Measurements from ENCODE around the gene COL4A2. TPM values are rescaled to one million over a fixed set of nuclear protein-coding genes. Genes with fewer than 3 reads are reported as not detected.

The COL4A2 gene
- total and polyA plus RNA-seq, 2 experiments from 2014 or later, result 146 to 455 TPM

GRCh38 chr13:110517505-110518225 is 210.6 kb downstream of the COL4A2 start:
- Histone ChIP-seq H3K36me3 (ENCODE audit: low read depth) (peaks cover 3% of the 10 kb centered on the region; the same call in 1 of the 2 replicates), H3K4me3 (no peak overlapping the region), H3K9ac (no peak overlapping the region), H3K9me3 (ENCODE audit: low read depth) (no peaks in the 10 kb centered on the region), H3K27me3 (replicated peaks; ENCODE audit: insufficient read depth) (no peaks in the 10 kb centered on the region), H2AFZ (no peak overlapping the region), H3K27ac (no peak overlapping the region), H3K79me2 (ENCODE audit: insufficient read depth) (no peaks in the 10 kb centered on the region), H3K9me2 (ENCODE audit: insufficient read depth) (no peaks in the 10 kb centered on the region), H3F3A (ENCODE audit: insufficient read depth) (no peaks in the 10 kb centered on the region; the same call in 1 of the 2 replicates), H3K4me1 (ENCODE audit: insufficient read depth) (peaks cover 10% of the 10 kb centered on the region), H3K4me2 (ENCODE audit: unreplicated experiment) (no peak overlapping the region), H4K20me1 (ENCODE audit: insufficient read depth) (no peaks in the 10 kb centered on the region)
- TF ChIP-seq EZH2phosphoT487 (IDR thresholded peaks at IDR 0.05; ENCODE audit: insufficient read depth, low read depth), result no peak
- TF ChIP-seq EZH2 (IDR thresholded peaks at IDR 0.05; ENCODE audit: insufficient read depth, poor library complexity, severe bottlenecking), result no peak
- no peak for DNase-seq
- in situ Hi-C loops (cut with MboI), result no loop called here
- 72 to 80% methylated on average over 7 of the region's 7 CpGs for WGBS, 2 experiments (ENCODE audit: low coverage in 1 of 2, low lambda C conversion rate in 2 of 2, missing lambda C conversion rate in 2 of 2)

GRCh38 chr13:110518226-110518525 is 211.1 kb downstream of the COL4A2 start:
- no peaks in the 10 kb centered on the region for H3K9me2 ChIP-seq (ENCODE audit: insufficient read depth)
- WGBS, 2 experiments (ENCODE audit: low coverage in 1 of 2, low lambda C conversion rate in 2 of 2, missing lambda C conversion rate in 2 of 2), result 80 to 83% methylated on average over 8 of the region's 8 CpGs
- no peaks in the 10 kb centered on the region for H3K27me3 ChIP-seq (replicated peaks; ENCODE audit: insufficient read depth)
- TF ChIP-seq EZH2 (IDR thresholded peaks at IDR 0.05; ENCODE audit: insufficient read depth, poor library complexity, severe bottlenecking) (no peak), EZH2phosphoT487 (IDR thresholded peaks at IDR 0.05; ENCODE audit: insufficient read depth, low read depth) (no peak)
- no peaks in the 10 kb centered on the region for H3K36me3 ChIP-seq (ENCODE audit: low read depth)
- peaks cover 10% of the 10 kb centered on the region for H3K4me1 ChIP-seq (ENCODE audit: insufficient read depth)
- H3K4me2 ChIP-seq (ENCODE audit: unreplicated experiment), result no peak overlapping the region
- H3K9me3 ChIP-seq (ENCODE audit: low read depth), result no peaks in the 10 kb centered on the region
- H2AFZ ChIP-seq, result no peak overlapping the region
- no peak overlapping the region for H3K4me3 ChIP-seq
- no peak overlapping the region for H3K9ac ChIP-seq
- in situ Hi-C loops (cut with MboI), result no loop called here
- no peaks in the 10 kb centered on the region for H3K79me2 ChIP-seq (ENCODE audit: insufficient read depth)
- H4K20me1 ChIP-seq (ENCODE audit: insufficient read depth), result no peaks in the 10 kb centered on the region
- H3F3A ChIP-seq (ENCODE audit: insufficient read depth), result no peaks in the 10 kb centered on the region; the same call in 1 of the 2 replicates
- DNase-seq, result no peak
- no peak overlapping the region for H3K27ac ChIP-seq

- in situ Hi-C loops (cut with MboI), result no loop called here
- H3K9ac ChIP-seq, result no peak overlapping the region
- H3K79me2 ChIP-seq (ENCODE audit: insufficient read depth), result no peaks in the 10 kb centered on the region
- H3F3A ChIP-seq (ENCODE audit: insufficient read depth), result no peaks in the 10 kb centered on the region; the same call in 1 of the 2 replicates
- no peak for TF ChIP-seq EZH2 (IDR thresholded peaks at IDR 0.05; ENCODE audit: insufficient read depth, poor library complexity, severe bottlenecking)
- no peak for TF ChIP-seq EZH2phosphoT487 (IDR thresholded peaks at IDR 0.05; ENCODE audit: insufficient read depth, low read depth)
- H2AFZ ChIP-seq, result no peak overlapping the region
- no peaks in the 10 kb centered on the region for H3K9me3 ChIP-seq (ENCODE audit: low read depth)
- no peak overlapping the region for H3K4me2 ChIP-seq (ENCODE audit: unreplicated experiment)
- H3K4me1 ChIP-seq (ENCODE audit: insufficient read depth), result peaks cover 10% of the 10 kb centered on the region
- no peaks in the 10 kb centered on the region for H3K27me3 ChIP-seq (replicated peaks; ENCODE audit: insufficient read depth)
- H3K4me3 ChIP-seq, result no peak overlapping the region
- DNase-seq, result no peak
- WGBS, 2 experiments (ENCODE audit: low coverage in 1 of 2, low lambda C conversion rate in 2 of 2, missing lambda C conversion rate in 2 of 2), result 76 to 78% methylated on average over 11 of the region's 11 CpGs
- H3K27ac ChIP-seq, result no peak overlapping the region
- H4K20me1 ChIP-seq (ENCODE audit: insufficient read depth), result no peaks in the 10 kb centered on the region
- H3K36me3 ChIP-seq (ENCODE audit: low read depth), result no peaks in the 10 kb centered on the region
- H3K9me2 ChIP-seq (ENCODE audit: insufficient read depth), result no peaks in the 10 kb centered on the region
Measured at GRCh38 chr13:110518571-110518970, 211.5 kb downstream of the COL4A2 start.

DNA sequence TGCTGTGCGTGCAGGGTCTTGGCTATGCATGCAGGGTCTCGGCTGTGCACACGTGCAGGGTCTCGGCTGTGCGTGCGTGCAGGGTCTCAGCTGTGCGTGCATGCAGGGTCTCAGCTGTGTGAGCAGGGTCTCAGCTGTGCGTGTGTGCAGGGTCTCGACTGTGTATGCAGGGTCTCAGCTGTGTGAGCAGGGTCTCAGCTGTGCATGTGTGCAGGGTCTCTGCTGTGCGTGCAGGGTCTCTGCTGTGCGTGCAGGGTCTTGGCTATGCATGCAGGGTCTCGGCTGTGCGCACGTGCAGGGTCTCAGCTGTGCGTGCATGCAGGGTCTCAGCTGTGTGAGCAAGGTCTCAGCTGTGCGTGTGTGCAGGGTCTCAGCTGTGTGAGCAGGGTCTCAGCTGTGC is 212.0 kb downstream of the COL4A2 start:
- H3K9me2 ChIP-seq (ENCODE audit: insufficient read depth), result no peaks in the 10 kb centered on the region
- WGBS, 2 experiments (ENCODE audit: low coverage in 1 of 2, low lambda C conversion rate in 2 of 2, missing lambda C conversion rate in 2 of 2), result 90% methylated on average over 15 to 16 of the region's 16 CpGs
- no peak for TF ChIP-seq EZH2 (IDR thresholded peaks at IDR 0.05; ENCODE audit: insufficient read depth, poor library complexity, severe bottlenecking)
- TF ChIP-seq EZH2phosphoT487 (IDR thresholded peaks at IDR 0.05; ENCODE audit: insufficient read depth, low read depth), result no peak
- H3K4me3 ChIP-seq, result no peak overlapping the region
- DNase-seq, result no peak
- H3K27ac ChIP-seq, result no peak overlapping the region
- no peak overlapping the region for H3K4me2 ChIP-seq (ENCODE audit: unreplicated experiment)
- in situ Hi-C loops (cut with MboI), result no loop called here
- no peaks in the 10 kb centered on the region for H3K79me2 ChIP-seq (ENCODE audit: insufficient read depth)
- H3K27me3 ChIP-seq (replicated peaks; ENCODE audit: insufficient read depth), result no peaks in the 10 kb centered on the region
- no peaks in the 10 kb centered on the region for H4K20me1 ChIP-seq (ENCODE audit: insufficient read depth)
- no peaks in the 10 kb centered on the region for H3K9me3 ChIP-seq (ENCODE audit: low read depth)
- no peaks in the 10 kb centered on the region; the same call in 1 of the 2 replicates for H3F3A ChIP-seq (ENCODE audit: insufficient read depth)
- no peak overlapping the region for H3K9ac ChIP-seq
- no peak overlapping the region for H2AFZ ChIP-seq
- H3K4me1 ChIP-seq (ENCODE audit: insufficient read depth), result peaks cover 10% of the 10 kb centered on the region
- H3K36me3 ChIP-seq (ENCODE audit: low read depth), result no peaks in the 10 kb centered on the region
